Chondrocyte (in vitro differentiated cells): ENCODE results near the gene UNC119B. TPM values are rescaled to one million over a fixed set of nuclear protein-coding genes. Genes with fewer than 3 reads are reported as not detected.
"Not testable (repeated sequence)": the region's sequence is repeated elsewhere in the genome, so short reads cannot be mapped to it uniquely, and the experiment has no call there.

Experiments used
- DNase-seq: peaks from one replicate; pipeline ENCODE4 v3.0.0; 2021; ENCODE audit warnings: mixed read lengths, low spot score
- H3K27ac Mint-ChIP-seq: one replicate; pipeline ENCODE4 v1.8.0; 2021; ENCODE audit warnings: mild to moderate bottlenecking, moderate library complexity, mixed read lengths; ENCODE audit not compliant: unreplicated experiment
- H3K27me3 Mint-ChIP-seq: 2 replicates; pipeline ENCODE4 v1.8.0; 2021; ENCODE audit warnings: low read depth, mixed read lengths
- H3K36me3 Mint-ChIP-seq: 2 replicates; pipeline ENCODE4 v1.8.0; 2021; ENCODE audit warnings: low read depth, mixed read lengths
- H3K4me1 Mint-ChIP-seq: 2 replicates; pipeline ENCODE4 v1.8.0; 2021; ENCODE audit warnings: low read depth, mild to moderate bottlenecking, mixed read lengths
- H3K4me3 Mint-ChIP-seq: one replicate; pipeline ENCODE4 v1.8.0; 2021; ENCODE audit warnings: mild to moderate bottlenecking, moderate library complexity, mixed read lengths; ENCODE audit not compliant: unreplicated experiment
- H3K9me3 Mint-ChIP-seq: 2 replicates; pipeline ENCODE4 v1.8.0; 2021; ENCODE audit warnings: low read depth, mixed read lengths
- CTCF ChIP-seq: fragments of 200-600 bp; sonication (generic); IDR thresholded peaks from 2 replicates; pipeline ENCODE4 v1.5.0; 2021; ENCODE audit warnings: antibody characterized with exemption, mild to moderate bottlenecking, moderate library complexity
- total RNA-seq: library from RNA; stranded (reverse); gene quantifications from 3 replicates; pipeline ENCODE4 v1.2.1, GENCODE V29; 2021

Gene UNC119B
- total RNA-seq, 1 donor from 2014 or later = 22.3 TPM

GRCh38 chr12:120668091-120668867, 42.0 kb upstream of the UNC119B start:
- DNase-seq = peak; percentile 60
- Mint-ChIP-seq H3K4me3 (no peak overlapping the region), H3K27ac (no peak overlapping the region), H3K36me3 (no peaks in the 10 kb centered on the region), H3K4me1 (no peaks in the 10 kb centered on the region), H3K27me3 (peaks cover 1% of the 10 kb centered on the region), H3K9me3 (no peaks in the 10 kb centered on the region)
- TF ChIP-seq CTCF = no peak

GRCh38 chr12:120668868-120669840, 41.1 kb upstream of the UNC119B start:
- Mint-ChIP-seq H3K27me3 (peaks cover 2% of the 10 kb centered on the region), H3K4me1 (no peaks in the 10 kb centered on the region), H3K36me3 (no peaks in the 10 kb centered on the region), H3K4me3 (no peak overlapping the region), H3K9me3 (no peaks in the 10 kb centered on the region), H3K27ac (no peak overlapping the region)
- peak; percentile 64 for DNase-seq
- TF ChIP-seq CTCF = no peak

GRCh38 chr12:120670237-120670636, 40.0 kb upstream of the UNC119B start:
- H3K36me3 Mint-ChIP-seq, H3K4me1 Mint-ChIP-seq, H3K4me3 Mint-ChIP-seq, H3K27ac Mint-ChIP-seq, H3K27me3 Mint-ChIP-seq, H3K9me3 Mint-ChIP-seq: not testable (repeated sequence)
- peak; percentile 11 for DNase-seq

- no peak for TF ChIP-seq CTCF
- Mint-ChIP-seq H3K27ac (no peak overlapping the region), H3K9me3 (no peaks in the 10 kb centered on the region), H3K4me3 (no peak overlapping the region), H3K36me3 (no peaks in the 10 kb centered on the region), H3K27me3 (peaks cover 3% of the 10 kb centered on the region), H3K4me1 (no peaks in the 10 kb centered on the region)
- DNase-seq = no peak
These were observed 39.6 kb upstream of the UNC119B start for GRCh38 chr12:120670667-120671066.

- H3K4me3 Mint-ChIP-seq = no peak overlapping the region
- H3K36me3 Mint-ChIP-seq = no peaks in the 10 kb centered on the region
- no peak for TF ChIP-seq CTCF
- no peaks in the 10 kb centered on the region for H3K4me1 Mint-ChIP-seq
- peak; percentile 15 for DNase-seq
- no peak overlapping the region for H3K27ac Mint-ChIP-seq
- H3K9me3 Mint-ChIP-seq = no peaks in the 10 kb centered on the region
- H3K27me3 Mint-ChIP-seq = peaks cover 3% of the 10 kb centered on the region
These were observed 36.1 kb upstream of the UNC119B start for GRCh38 chr12:120674097-120674636.
